ENCODE data around the gene PPP3CA.

DNA sequence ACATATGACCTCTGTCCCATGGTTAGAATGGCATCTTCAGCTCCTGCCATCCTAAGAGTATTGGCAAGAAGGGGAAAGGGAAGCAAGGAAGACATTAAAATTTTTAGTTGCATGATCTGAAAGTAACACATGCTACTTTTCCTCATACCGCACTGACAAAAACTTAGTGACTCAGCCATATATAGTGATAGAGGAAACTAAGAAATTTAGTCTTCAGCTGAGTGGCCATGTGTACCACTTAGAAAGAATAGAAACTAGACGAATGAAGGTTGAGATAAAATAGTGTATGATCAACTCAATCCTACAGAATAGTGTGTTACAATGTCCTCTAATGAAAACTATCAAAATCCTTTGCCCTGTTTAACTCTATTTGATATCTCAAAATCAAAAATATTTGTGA lies 164.1 kb downstream of the PPP3CA start:
- TF ChIP-seq ZNF274 (IDR thresholded peaks at IDR 0.05; ENCODE audit: low read depth, low read length) = no peak
- TF ChIP-seq, protein P1, sequence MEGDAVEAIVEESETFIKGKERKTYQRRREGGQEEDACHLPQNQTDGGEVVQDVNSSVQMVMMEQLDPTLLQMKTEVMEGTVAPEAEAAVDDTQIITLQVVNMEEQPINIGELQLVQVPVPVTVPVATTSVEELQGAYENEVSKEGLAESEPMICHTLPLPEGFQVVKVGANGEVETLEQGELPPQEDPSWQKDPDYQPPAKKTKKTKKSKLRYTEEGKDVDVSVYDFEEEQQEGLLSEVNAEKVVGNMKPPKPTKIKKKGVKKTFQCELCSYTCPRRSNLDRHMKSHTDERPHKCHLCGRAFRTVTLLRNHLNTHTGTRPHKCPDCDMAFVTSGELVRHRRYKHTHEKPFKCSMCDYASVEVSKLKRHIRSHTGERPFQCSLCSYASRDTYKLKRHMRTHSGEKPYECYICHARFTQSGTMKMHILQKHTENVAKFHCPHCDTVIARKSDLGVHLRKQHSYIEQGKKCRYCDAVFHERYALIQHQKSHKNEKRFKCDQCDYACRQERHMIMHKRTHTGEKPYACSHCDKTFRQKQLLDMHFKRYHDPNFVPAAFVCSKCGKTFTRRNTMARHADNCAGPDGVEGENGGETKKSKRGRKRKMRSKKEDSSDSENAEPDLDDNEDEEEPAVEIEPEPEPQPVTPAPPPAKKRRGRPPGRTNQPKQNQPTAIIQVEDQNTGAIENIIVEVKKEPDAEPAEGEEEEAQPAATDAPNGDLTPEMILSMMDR (IDR thresholded peaks at IDR 0.05 in 2 of 3, conservative IDR thresholded peaks at IDR 0.05 in 1 of 3; ENCODE audit: borderline replicate concordance in 1 of 3, insufficient read depth in 1 of 3, low read depth in 2 of 3, low read length in 2 of 3) = no peak

Data from HCT116 (cell line).